Sigmoid colon (tissue), 4 donors: ENCODE data around the gene RRBP1.

Source experiments
- CTCF ChIP-seq, 4 experiments: fragments of 450-650 bp in 3 of 4; fragments of 200-600 bp in 1 of 4; IDR thresholded peaks; one replicate each; pipeline ENCODE4 v1.5.1; 2016 to 2019; ENCODE audit warnings: antibody characterized with exemption in 4 of 4, mild to moderate bottlenecking in 3 of 4, moderate library complexity in 2 of 4
- EP300 ChIP-seq, 4 donors: sonication (generic); formaldehyde crosslinking; IDR thresholded peaks; one replicate each; pipeline ENCODE4 v1.6.1; 2017; ENCODE audit warnings: antibody characterized with exemption in 4 of 4
- POLR2AphosphoS5 ChIP-seq, 4 donors: sonication (generic); formaldehyde crosslinking; IDR thresholded peaks; one replicate each; pipeline ENCODE4 v1.6.1; 2017; ENCODE audit warnings: antibody characterized with exemption in 4 of 4

DNA sequence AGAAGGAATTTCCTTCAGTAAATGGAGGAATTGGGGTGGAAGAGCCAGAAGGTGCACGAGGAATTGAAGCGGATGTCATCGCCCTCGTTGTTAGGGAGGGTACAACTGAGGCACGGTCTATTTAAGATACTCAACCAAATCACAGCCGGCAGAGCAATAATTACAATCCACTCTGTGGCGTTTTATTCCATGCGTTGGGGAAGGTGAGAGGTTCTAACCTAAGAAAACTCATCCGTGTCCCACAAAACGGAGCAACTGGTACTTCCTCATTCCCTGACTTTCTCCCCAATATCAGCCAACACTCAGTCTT, 802 bp upstream of the RRBP1 start:
- TF ChIP-seq CTCF (IDR thresholded peaks at IDR 0.05) = no peak
- no peak for TF ChIP-seq EP300 (IDR thresholded peaks at IDR 0.05)
- no peak for TF ChIP-seq POLR2AphosphoS5 (IDR thresholded peaks at IDR 0.05)
